Posterior cingulate gyrus (tissue), 11 donors: ENCODE data around the gene IFNA10.
A peak's percentile ranks its signal among the peaks of the same experiment; 100 is the strongest.
"Not testable (repeated sequence)": the region's sequence is repeated elsewhere in the genome, so short reads cannot be mapped to it uniquely, and the experiment has no call there.

Experiments
- DNase-seq, 10 donors: peaks; one replicate each; pipeline versions ENCODE4 v3.0.0 to v3.0.0-alpha.2; 2020 to 2021; ENCODE audit warnings: mixed read lengths in 3 of 10
- intact Hi-C: fragments of 100-400 bp; cut with DNase I; formaldehyde crosslinking; loops from one replicate; pipeline ENCODE4 v1.15.1; 2023

IFNA10 gene

GRCh38 chr9:21202105-21202504 lies 4.8 kb downstream of the IFNA10 start, which contains the start of gene IFNA7:
IFNA7 (minus strand) TSS chr9:21202205; CDS start chr9:21202165, 40 bp downstream.
- DNase-seq, intact Hi-C loops: not testable (repeated sequence)

GRCh38 chr9:21194867-21195776 lies 11.8 kb downstream of the IFNA10 start:
- DNase-seq, result peak in 1 of 10 donors; percentile 42
- intact Hi-C loops, result not testable (repeated sequence)

- DNase-seq, intact Hi-C loops: not testable (repeated sequence)
Measured at GRCh38 chr9:21187487-21187886, 19.5 kb downstream of the IFNA10 start, which contains the start of gene IFNA4. IFNA4 (minus strand) TSS chr9:21187587; CDS start chr9:21187531, 56 bp downstream.

DNA sequence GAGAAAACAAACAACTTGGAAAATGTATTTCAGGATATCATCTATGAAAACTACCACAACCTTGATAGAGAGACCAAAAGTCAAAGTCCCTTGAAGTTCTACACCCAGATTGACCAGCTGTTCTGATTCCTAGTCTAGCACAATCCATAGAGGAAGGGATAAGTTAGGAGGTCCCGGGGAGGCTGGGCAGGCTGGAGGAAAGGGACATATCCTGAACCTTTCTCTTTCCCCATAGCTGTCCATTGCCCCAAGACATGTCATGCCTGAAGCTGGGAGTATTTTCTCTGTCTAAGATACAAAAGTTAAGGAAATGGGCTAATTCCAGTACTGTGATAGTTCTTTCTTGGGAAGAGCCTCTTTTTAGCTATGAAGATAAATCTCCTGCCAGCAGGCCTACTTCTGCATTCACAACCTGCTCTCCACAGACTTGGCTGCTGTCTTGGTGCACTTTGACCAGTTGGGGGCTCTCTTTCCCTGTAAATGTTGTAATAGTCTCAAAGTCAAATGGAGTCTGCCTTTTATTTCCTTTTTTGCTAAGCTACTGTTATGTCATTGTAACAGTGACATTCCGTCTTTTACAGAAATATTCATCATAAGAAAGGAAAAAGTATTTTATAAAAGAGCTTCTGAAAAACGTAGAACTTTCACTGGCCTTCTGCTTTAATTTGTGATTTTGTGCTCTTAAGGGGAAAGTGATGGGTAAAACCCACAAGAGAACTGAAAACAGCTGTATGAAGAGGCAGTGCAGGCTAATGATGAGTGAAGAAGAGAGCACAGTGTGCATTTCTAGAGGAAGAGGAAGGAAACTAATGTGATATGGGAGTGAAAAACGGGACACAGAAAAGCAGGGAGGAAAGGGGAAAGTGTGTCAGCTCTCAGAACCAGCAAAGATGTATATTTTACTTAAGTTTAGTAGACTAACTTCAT lies 23.9 kb downstream of the IFNA10 start:
- intact Hi-C loops, DNase-seq: not testable (repeated sequence)

GRCh38 chr9:21174671-21175070 lies 32.3 kb downstream of the IFNA10 start:
- DNase-seq, result no peak
- intact Hi-C loops, result no loop called here

- no peak for DNase-seq
- intact Hi-C loops, result no loop called here
Measured at GRCh38 chr9:21172156-21172555, 34.8 kb downstream of the IFNA10 start.

DNA sequence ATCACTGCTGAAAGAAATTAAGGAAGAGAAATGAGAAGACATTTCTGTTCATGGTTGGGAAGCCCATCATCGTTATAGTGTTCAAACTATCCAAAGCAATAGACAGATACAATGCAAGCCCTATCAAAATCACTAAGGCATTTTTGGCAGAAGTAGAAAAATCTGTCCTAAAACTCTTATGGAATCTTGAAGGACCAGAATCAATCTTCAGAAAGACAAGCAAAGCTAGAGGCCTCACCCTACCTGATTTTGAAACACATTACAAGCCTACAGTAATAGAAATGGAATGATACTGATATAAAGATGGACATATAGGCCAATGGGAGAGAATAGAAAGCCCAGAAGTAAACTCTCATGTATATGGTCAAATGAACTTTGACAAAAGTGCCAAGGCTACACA lies 35.6 kb downstream of the IFNA10 start:
- no peak for DNase-seq
- intact Hi-C loops, result no loop called here

GRCh38 chr9:21166560-21166959 lies 40.4 kb downstream of the IFNA10 start, which contains the start of gene IFNA21:
IFNA21 (minus strand) TSS chr9:21166660; CDS start chr9:21166612, 48 bp downstream.
- DNase-seq, intact Hi-C loops: not testable (repeated sequence)

DNA sequence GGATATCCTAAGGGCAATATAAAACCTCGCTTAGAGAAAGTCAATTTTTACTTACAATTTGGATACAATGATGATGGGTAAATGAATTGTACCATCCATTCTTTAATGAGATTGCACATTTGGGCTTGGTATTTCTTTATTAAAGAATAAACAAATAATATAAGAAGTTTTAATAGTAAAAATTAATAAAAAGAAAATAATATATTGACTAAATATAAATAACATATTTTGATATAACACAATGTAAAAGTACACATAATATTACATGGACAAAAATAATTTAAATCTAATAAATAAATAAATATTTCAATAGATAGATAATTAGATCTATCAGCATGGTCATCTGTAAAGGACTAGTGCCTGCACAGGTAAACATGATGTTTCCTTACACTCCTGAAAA lies 41.4 kb downstream of the IFNA10 start:
- DNase-seq, result no peak
- intact Hi-C loops, result no loop called here

- intact Hi-C loops, result no loop called here
- DNase-seq, result no peak
Measured at GRCh38 chr9:21160178-21160577, 46.8 kb downstream of the IFNA10 start.
